Effector memory CD4-positive, alpha-beta T cell (primary cell): Measurements from ENCODE around the gene NXPH4.

Experiments
- DNase-seq, 3 donors: peaks; one replicate each; pipeline ENCODE4 v3.0.0-alpha.2; 2020
- H3K27ac ChIP-seq: 2 replicates; pipeline ENCODE4 v1.7.0; 2013; ENCODE audit warnings: mild to moderate bottlenecking, low read length, moderate library complexity; ENCODE audit not compliant: insufficient read depth, poor library complexity, severe bottlenecking
- H3K27me3 ChIP-seq: replicated peaks from 2 replicates; pipeline ENCODE4 v1.7.0; 2013; ENCODE audit warnings: mild to moderate bottlenecking, low read length; ENCODE audit not compliant: insufficient read depth, control insufficient read depth, poor library complexity, severe bottlenecking
- H3K36me3 ChIP-seq: 2 replicates; pipeline ENCODE4 v1.7.0; 2013; ENCODE audit warnings: mild to moderate bottlenecking, low read length, moderate library complexity; ENCODE audit not compliant: control insufficient read depth, insufficient read depth
- H3K4me1 ChIP-seq: 2 replicates; pipeline ENCODE4 v1.7.0; 2013; ENCODE audit warnings: low read length, mild to moderate bottlenecking; ENCODE audit not compliant: control insufficient read depth, insufficient read depth, poor library complexity, severe bottlenecking
- H3K4me3 ChIP-seq: 2 replicates; pipeline ENCODE4 v1.7.0; 2013; ENCODE audit warnings: low read length, low read depth, mild to moderate bottlenecking; ENCODE audit not compliant: insufficient read depth, poor library complexity, severe bottlenecking
- H3K9me3 ChIP-seq: 2 replicates; pipeline ENCODE4 v1.7.0; 2013; ENCODE audit warnings: mild to moderate bottlenecking, low read length, moderate library complexity; ENCODE audit not compliant: control insufficient read depth

Gene NXPH4

DNA sequence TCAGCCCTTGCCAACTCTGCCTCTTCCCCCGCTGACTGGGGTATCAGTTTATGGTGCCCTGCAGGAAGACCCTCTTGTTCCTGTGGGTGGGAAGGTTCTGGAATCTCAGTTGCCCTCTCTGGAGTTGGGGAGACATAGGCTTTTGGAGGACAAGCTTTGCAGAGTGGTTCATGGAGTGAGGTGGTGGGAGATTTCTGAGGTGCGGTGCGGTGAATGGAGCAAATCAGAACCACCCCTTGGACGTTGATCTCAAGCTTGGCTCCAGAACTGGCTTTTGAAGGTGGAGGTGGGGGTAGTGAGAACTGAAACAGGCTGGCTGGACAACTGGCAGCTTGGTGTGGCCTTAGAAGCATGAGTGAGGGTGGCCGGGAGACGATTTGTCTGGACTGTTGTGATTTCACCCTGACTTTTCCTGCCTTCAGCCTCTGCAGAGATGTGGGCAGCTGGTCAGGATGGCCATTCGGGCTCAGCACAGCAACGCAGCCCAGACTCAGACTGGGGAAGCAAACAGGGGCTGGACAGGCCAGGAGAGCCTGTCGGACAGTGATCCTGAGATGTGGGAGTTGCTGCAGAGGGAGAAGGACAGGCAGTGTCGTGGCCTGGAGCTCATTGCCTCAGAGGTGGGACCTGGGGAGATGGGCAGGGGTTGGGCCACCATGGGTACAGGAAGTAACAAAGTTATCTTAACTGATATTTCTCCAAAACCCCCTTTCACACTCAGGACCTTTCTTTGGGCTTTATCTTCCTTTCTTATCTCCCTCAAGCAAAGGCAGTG lies 14.0 kb downstream of the NXPH4 start:
- Histone ChIP-seq H3K27me3 (peaks cover 12% of the 10 kb centered on the region), H3K9me3 (no peaks in the 10 kb centered on the region), H3K4me3 (peak overlapping the region; percentile 66), H3K36me3 (peaks cover 30% of the 10 kb centered on the region), H3K27ac (no peak overlapping the region), H3K4me1 (peaks cover 32% of the 10 kb centered on the region)
- DNase-seq: no peak

DNA sequence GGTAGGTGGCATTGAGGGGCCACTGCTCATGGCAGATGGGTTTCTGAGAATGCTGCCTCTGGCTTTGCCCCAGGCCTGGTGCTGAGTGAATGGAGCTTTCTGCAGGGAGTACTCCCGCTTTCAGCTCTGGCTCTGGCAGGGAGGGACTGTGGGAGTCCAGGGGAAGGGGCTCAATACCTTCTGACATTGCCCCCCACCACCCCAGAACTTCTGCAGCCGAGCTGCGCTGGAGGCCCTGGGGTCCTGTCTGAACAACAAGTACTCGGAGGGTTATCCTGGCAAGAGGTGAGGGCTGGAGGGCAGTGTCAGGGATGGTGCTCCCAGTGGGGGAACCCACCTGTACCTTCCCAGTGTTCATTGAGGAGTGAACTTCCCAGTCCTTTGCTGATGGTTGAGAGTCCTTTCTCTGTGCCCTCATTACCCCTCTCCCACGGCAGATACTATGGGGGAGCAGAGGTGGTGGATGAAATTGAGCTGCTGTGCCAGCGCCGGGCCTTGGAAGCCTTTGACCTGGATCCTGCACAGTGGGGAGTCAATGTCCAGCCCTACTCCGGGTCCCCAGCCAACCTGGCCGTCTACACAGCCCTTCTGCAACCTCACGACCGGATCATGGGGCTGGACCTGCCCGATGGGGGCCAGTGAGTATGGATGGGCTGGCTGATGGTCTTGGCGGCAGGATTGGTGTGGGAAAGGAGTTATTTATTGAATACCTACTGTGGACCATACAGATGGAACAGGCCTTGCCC lies 14.9 kb downstream of the NXPH4 start:
- Histone ChIP-seq H3K36me3 (peaks cover 30% of the 10 kb centered on the region), H3K4me1 (peaks cover 27% of the 10 kb centered on the region), H3K4me3 (no peak overlapping the region), H3K27me3 (peaks cover 3% of the 10 kb centered on the region), H3K9me3 (no peaks in the 10 kb centered on the region), H3K27ac (no peak overlapping the region)
- no peak for DNase-seq

DNA sequence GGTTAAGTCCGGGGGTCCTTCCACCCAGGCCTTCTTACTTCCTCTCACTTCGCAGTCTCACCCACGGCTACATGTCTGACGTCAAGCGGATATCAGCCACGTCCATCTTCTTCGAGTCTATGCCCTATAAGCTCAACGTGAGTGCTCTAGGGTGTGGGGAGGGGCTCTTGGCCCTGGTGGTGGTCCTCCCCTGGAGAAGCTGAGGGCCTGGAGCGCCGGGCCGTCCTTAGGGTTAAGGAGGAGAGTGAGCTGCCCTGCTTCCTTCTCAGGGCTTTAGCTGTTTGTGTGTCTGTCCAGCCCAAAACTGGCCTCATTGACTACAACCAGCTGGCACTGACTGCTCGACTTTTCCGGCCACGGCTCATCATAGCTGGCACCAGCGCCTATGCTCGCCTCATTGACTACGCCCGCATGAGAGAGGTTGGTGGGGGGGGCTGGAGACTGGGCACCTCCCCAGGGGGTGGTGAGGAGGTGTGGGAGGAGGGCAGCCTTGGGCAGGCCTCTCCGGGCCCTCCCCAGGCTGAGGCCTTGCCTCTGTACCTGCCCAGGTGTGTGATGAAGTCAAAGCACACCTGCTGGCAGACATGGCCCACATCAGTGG lies 15.7 kb downstream of the NXPH4 start:
- Histone ChIP-seq H3K9me3 (no peaks in the 10 kb centered on the region), H3K27ac (no peak overlapping the region), H3K27me3 (no peaks in the 10 kb centered on the region), H3K4me1 (peaks cover 35% of the 10 kb centered on the region), H3K36me3 (peaks cover 30% of the 10 kb centered on the region), H3K4me3 (no peak overlapping the region)
- DNase-seq: no peak

DNA sequence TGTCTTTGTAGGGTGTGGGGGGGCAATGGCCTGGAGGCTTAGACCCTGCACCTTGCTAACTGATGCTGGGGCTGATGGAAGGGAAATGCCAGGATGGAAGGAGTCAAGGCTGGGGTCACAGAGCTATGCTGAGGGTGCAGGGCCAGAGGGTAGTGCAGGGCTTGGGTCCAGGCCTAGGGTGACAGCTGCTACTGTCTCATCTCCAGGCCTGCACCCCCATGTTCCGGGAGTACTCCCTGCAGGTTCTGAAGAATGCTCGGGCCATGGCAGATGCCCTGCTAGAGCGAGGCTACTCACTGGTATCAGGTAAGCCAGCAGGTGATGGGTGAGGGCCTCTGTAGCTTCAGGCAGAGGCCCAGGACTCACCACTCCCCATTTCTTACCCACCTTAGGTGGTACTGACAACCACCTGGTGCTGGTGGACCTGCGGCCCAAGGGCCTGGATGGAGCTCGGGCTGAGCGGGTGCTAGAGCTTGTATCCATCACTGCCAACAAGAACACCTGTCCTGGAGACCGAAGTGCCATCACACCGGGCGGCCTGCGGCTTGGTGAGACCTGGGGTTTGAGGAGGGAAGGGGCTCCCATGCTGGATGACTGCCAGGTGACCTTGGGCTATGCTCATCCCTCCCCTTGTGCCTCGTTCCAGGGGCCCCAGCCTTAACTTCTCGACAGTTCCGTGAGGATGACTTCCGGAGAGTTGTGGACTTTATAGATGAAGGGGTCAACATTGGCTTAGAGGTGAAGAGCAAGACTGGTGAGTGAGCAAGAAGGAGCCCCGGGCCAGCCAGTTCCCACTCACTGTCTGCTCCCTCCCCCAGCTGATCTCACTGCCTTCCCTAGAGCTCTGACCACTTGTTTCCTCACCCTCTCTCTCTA lies 17.0 kb downstream of the NXPH4 start:
- H3K27ac ChIP-seq: no peak overlapping the region
- peaks cover 47% of the 10 kb centered on the region for H3K4me1 ChIP-seq
- DNase-seq: no peak

DNA sequence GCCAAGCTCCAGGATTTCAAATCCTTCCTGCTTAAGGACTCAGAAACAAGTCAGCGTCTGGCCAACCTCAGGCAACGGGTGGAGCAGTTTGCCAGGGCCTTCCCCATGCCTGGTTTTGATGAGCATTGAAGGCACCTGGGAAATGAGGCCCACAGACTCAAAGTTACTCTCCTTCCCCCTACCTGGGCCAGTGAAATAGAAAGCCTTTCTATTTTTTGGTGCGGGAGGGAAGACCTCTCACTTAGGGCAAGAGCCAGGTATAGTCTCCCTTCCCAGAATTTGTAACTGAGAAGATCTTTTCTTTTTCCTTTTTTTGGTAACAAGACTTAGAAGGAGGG lies 17.6 kb downstream of the NXPH4 start:
- Histone ChIP-seq H3K4me1 (peaks cover 46% of the 10 kb centered on the region), H3K36me3 (peaks cover 30% of the 10 kb centered on the region), H3K9me3 (no peaks in the 10 kb centered on the region), H3K4me3 (no peak overlapping the region), H3K27me3 (peaks cover 16% of the 10 kb centered on the region), H3K27ac (no peak overlapping the region)
- DNase-seq: no peak

More for the DNA sequence above, 17.0 kb downstream of the NXPH4 start:
- Histone ChIP-seq H3K9me3 (no peaks in the 10 kb centered on the region), H3K36me3 (peaks cover 30% of the 10 kb centered on the region), H3K4me3 (no peak overlapping the region), H3K27me3 (peaks cover 12% of the 10 kb centered on the region)

DNA sequence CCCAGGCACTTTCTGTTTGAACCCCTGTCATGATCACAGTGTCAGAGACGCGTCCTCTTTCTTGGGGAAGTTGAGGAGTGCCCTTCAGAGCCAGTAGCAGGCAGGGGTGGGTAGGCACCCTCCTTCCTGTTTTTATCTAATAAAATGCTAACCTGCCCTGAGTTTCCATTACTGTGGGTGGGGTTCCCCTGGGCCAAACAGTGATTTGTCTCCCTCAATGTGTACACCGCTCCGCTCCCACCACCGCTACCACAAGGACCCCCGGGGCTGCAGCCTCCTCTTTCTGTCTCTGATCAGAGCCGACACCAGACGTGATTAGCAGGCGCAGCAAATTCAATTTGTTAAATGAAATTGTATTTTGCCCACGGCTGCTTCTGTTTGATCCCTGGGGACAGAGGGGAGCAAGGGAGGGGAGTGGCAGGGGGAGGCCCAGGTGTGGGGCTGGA lies 18.0 kb downstream of the NXPH4 start:
- no peak overlapping the region for H3K27ac ChIP-seq
- peaks cover 46% of the 10 kb centered on the region for H3K4me1 ChIP-seq
- DNase-seq: no peak
- H3K4me3 ChIP-seq: no peak overlapping the region
- peaks cover 16% of the 10 kb centered on the region for H3K27me3 ChIP-seq
- H3K9me3 ChIP-seq: no peaks in the 10 kb centered on the region
- H3K36me3 ChIP-seq: peaks cover 30% of the 10 kb centered on the region

DNA sequence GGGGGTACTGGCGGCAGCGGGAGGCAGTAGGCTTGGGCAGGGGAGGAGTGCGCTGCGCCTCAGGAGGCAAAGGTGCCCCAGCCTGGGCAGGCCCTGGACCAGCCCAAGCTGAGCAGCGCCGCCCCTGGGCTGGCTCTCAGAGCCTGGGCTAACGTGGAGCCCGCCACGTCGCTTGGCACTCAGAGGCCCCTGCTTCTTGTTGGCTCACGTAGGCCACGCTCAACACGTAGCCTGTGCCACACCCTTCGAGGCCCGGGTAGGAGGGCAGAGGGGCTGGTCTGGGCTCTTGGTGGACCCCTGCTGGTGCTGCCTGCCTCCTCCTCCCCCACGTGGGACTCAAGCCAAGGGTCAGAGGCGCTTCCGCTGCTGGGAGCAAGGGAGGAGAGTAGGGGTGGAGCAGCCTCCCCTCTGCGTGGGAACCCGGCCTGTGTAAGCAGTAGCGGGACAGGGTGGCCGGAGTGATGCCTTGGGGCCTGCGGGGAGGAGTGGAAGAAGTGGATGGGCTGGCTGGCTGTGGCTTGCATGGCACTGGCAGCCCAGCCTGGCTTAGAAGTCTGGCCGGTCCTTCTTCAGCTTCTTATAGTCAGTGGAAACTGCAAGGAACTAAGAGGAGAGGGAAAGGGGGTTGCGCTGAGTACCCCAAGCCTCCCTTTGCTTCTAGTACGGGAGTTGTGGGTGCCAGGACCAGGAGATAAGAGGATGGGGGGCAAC lies 18.6 kb downstream of the NXPH4 start:
- no peak for DNase-seq
- Histone ChIP-seq H3K27ac (no peak overlapping the region), H3K4me1 (peaks cover 47% of the 10 kb centered on the region), H3K9me3 (no peaks in the 10 kb centered on the region), H3K36me3 (peaks cover 30% of the 10 kb centered on the region), H3K27me3 (peaks cover 16% of the 10 kb centered on the region), H3K4me3 (no peak overlapping the region)

DNA sequence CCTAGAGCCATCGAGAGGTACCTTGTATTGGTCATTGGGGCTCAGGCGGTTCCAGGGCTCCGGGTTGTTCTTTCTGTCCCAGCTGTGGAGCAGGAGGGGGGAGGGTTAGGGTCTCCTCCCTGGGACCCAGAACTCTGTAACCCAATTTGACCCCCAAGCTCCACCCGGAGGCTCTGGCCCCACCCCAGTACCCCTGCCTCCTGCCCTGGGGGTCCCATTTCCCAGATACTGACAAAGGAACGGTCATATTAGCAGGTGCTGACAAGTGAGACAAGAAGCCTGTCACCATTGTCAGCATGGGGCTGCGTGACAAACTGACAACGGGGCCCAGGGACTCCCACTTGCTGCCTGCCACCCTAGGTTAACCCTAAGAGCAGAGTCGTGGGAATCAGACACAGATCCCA lies 19.1 kb downstream of the NXPH4 start:
- DNase-seq: no peak
- no peak overlapping the region for H3K4me3 ChIP-seq
- H3K27me3 ChIP-seq: peaks cover 16% of the 10 kb centered on the region

DNA sequence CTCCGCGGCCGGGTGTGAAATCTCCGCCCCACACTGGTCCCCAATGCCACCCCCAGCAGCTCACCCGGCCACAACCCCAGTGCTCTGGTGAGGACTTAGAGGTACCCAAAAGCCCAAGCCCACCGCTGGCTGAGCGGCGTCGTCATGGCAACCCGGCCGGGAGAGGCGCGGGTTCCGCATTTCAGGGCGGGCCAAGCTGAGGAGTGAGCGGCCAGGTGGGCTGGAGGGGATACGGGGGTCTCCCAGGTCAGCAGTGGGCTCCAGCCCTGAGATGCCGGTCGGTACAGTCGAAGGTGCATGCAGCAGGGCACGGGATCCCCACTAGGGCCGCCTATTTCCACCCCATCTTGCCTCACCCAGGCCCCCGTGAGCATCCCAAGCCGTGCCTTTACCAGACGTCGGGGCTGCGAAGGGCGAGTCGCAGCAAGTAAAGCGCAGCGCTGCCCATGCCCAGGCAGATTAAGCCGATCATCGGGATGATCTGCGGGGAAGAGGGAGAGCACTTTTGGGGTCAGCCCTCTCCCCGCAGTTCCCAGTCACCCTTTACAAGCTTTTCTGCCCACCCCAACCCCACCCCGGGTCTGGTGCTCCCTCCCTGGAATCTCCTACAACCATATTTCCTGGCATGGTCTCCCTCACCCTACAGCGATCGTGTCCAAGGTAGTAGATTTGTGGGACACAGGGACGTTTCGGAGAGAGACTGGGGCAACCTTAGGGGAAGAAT lies 19.8 kb downstream of the NXPH4 start:
- H3K9me3 ChIP-seq: no peaks in the 10 kb centered on the region
- peaks cover 17% of the 10 kb centered on the region for H3K27me3 ChIP-seq
- DNase-seq: no peak
- H3K4me1 ChIP-seq: peaks cover 48% of the 10 kb centered on the region
- H3K27ac ChIP-seq: no peak overlapping the region
- H3K4me3 ChIP-seq: no peak overlapping the region
- peaks cover 30% of the 10 kb centered on the region for H3K36me3 ChIP-seq

More for the DNA sequence above, 19.1 kb downstream of the NXPH4 start:
- Histone ChIP-seq H3K4me1 (peaks cover 45% of the 10 kb centered on the region), H3K27ac (no peak overlapping the region), H3K9me3 (no peaks in the 10 kb centered on the region), H3K36me3 (peaks cover 30% of the 10 kb centered on the region)
